Fibroblast of lung (primary cell): ENCODE data around the gene XPO6.

Experiments
- EZH2 ChIP-seq: IDR thresholded peaks from 2 replicates; pipeline ENCODE4 v1.5.1; 2012; ENCODE audit warnings: low read length, control low read depth, mild to moderate bottlenecking; ENCODE audit errors: missing control alignments
- TF ChIP-seq, protein P1 (sequence below), 2 donors: IDR thresholded peaks in 1 of 2; conservative IDR thresholded peaks in 1 of 2; 1 replicate in 1 of 2; 2 replicates in 1 of 2; pipeline ENCODE4 v1.5.1; 2011 to 2012; ENCODE audit warnings: low read length in 2 of 2, control low read depth in 1 of 2, inconsistent platforms in 1 of 2, low read depth in 1 of 2, mild to moderate bottlenecking in 1 of 2

DNA sequence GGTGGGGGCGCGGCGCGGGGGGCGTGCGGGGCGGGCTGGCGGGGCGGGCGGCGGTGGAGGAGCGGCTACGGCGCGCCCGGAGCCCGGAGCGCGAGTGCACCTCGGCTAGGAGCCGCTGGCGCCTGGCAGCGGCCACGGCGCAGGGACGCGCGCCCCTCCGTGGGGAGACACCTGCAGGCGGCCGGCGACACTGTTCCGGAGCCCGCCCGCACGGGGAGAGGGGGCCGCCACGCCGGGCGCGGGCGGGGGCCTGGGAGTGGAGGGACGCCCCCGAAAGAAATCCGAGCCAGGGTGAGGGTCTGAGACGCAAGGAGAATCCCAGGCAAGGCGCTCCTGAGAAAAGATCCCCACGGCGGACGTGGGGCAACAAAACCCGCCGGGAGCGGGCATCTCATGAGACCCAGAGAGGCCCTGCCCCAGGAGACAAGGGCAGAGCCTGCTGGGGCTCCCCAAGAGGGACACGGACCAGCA lies 148.1 kb downstream of the XPO6 start, which contains the start of gene GSG1L:
- TF ChIP-seq, protein P1, sequence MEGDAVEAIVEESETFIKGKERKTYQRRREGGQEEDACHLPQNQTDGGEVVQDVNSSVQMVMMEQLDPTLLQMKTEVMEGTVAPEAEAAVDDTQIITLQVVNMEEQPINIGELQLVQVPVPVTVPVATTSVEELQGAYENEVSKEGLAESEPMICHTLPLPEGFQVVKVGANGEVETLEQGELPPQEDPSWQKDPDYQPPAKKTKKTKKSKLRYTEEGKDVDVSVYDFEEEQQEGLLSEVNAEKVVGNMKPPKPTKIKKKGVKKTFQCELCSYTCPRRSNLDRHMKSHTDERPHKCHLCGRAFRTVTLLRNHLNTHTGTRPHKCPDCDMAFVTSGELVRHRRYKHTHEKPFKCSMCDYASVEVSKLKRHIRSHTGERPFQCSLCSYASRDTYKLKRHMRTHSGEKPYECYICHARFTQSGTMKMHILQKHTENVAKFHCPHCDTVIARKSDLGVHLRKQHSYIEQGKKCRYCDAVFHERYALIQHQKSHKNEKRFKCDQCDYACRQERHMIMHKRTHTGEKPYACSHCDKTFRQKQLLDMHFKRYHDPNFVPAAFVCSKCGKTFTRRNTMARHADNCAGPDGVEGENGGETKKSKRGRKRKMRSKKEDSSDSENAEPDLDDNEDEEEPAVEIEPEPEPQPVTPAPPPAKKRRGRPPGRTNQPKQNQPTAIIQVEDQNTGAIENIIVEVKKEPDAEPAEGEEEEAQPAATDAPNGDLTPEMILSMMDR (conservative IDR thresholded peaks at IDR 0.05 in 1 of 2, IDR thresholded peaks at IDR 0.05 in 1 of 2; ENCODE audit: low read depth in 1 of 2, low read length in 2 of 2) = no peak
- no peak for TF ChIP-seq EZH2
